IMR-90 (cell line): ENCODE results near the gene SHOX. TPM values are rescaled to one million over a fixed set of nuclear protein-coding genes. Genes with fewer than 3 reads are reported as not detected.

ENCODE experiments used
- ATAC-seq: fragments of 200-7000 bp; cut with Tn5 transposase; 2 replicates; pipeline ENCODE4 v1.9.1; 2020; ENCODE audit warnings: low read depth, mild to moderate bottlenecking, moderate library complexity
- BruUV-seq: library from RNA; stranded (reverse); fragments of 400-500 nt; replicated peaks from 2 replicates; lab custom pipeline; 2021; lab: Mats Ljungman, UMichigan
- CTCF ChIA-PET: fragments of 300-600 bp; formaldehyde crosslinking; extraction: SDS; loops from one replicate; lab custom pipeline; 2021; ENCODE audit warnings: antibody characterized with exemption; lab: Yijun Ruan, JAX
- POLR2A ChIA-PET: fragments of 300-600 bp; sonication (Branson Sonifier 250); formaldehyde crosslinking; loops from one replicate; lab custom pipeline; 2022; ENCODE audit warnings: antibody characterized with exemption; ENCODE audit not compliant: unreplicated experiment; lab: Charles Lee
- DNase-seq: peaks from one replicate; pipeline ENCODE4 v3.0.0; 2013
- H2AFZ ChIP-seq: replicated peaks from 2 replicates; pipeline ENCODE3; 2013; ENCODE audit warnings: low read length, mild to moderate bottlenecking; ENCODE audit not compliant: poor library complexity
- H2AK5ac ChIP-seq: 2 replicates; pipeline ENCODE4 v1.6.1; 2013; ENCODE audit warnings: low read depth, low read length, inconsistent platforms
- H2AK9ac ChIP-seq: replicated peaks from 2 replicates; pipeline ENCODE3; 2013; ENCODE audit warnings: mild to moderate bottlenecking, low read depth, low read length, moderate library complexity; ENCODE audit not compliant: poor library complexity
- H2BK120ac ChIP-seq: 2 replicates; pipeline ENCODE4 v1.6.1; 2013; ENCODE audit warnings: low read depth, low read length, inconsistent platforms
- H2BK15ac ChIP-seq: 3 replicates; pipeline ENCODE4 v1.6.1; 2013; ENCODE audit warnings: low read depth, low read length, inconsistent platforms
- H2BK20ac ChIP-seq: 2 replicates; pipeline ENCODE4 v1.6.1; 2013; ENCODE audit warnings: low read depth, mild to moderate bottlenecking, inconsistent platforms, low read length, moderate library complexity
- H2BK5ac ChIP-seq: 2 replicates; pipeline ENCODE4 v1.6.1; 2013; ENCODE audit warnings: mild to moderate bottlenecking, low read depth, low read length, inconsistent platforms; ENCODE audit not compliant: poor library complexity, severe bottlenecking
- H3K14ac ChIP-seq: replicated peaks from 2 replicates; pipeline ENCODE4 v1.6.1; 2013; ENCODE audit warnings: low read depth, low read length, inconsistent platforms
- H3K18ac ChIP-seq: 2 replicates; pipeline ENCODE4 v1.6.1; 2013; ENCODE audit warnings: low read depth, low read length, control low read depth
- H3K23ac ChIP-seq: 2 replicates; pipeline ENCODE4 v1.6.1; 2013; ENCODE audit warnings: low read depth, low read length, inconsistent platforms
- H3K27ac ChIP-seq: 2 replicates; pipeline ENCODE4 v1.5.1; 2013; ENCODE audit warnings: mild to moderate bottlenecking, control low read depth, low read length; ENCODE audit not compliant: insufficient read depth
- H3K27me3 ChIP-seq: 2 replicates; pipeline ENCODE4 v1.6.1; 2013; ENCODE audit warnings: low read length; ENCODE audit not compliant: control insufficient read depth, insufficient read depth
- H3K36me3 ChIP-seq: 2 replicates; pipeline ENCODE4 v1.6.1; 2013; ENCODE audit warnings: low read length, mixed read lengths; ENCODE audit not compliant: control insufficient read depth, insufficient read depth
- H3K4ac ChIP-seq: 2 replicates; pipeline ENCODE4 v1.6.1; 2013; ENCODE audit warnings: low read depth, low read length, inconsistent platforms
- H3K4me1 ChIP-seq: 2 replicates; pipeline ENCODE4 v1.6.1; 2013; ENCODE audit warnings: low read length, mixed read lengths; ENCODE audit not compliant: control insufficient read depth, insufficient read depth
- H3K4me2 ChIP-seq: 2 replicates; pipeline ENCODE4 v1.6.1; 2013; ENCODE audit warnings: low read depth, mild to moderate bottlenecking, control low read depth, low read length, moderate library complexity
- H3K4me3 ChIP-seq: 2 replicates; pipeline ENCODE4 v1.5.1; 2013; ENCODE audit warnings: low read depth, mild to moderate bottlenecking, control low read depth, low read length, moderate library complexity; ENCODE audit not compliant: insufficient read depth
- H3K56ac ChIP-seq: 2 replicates; pipeline ENCODE4 v1.6.1; 2013; ENCODE audit warnings: low read length, inconsistent platforms; ENCODE audit not compliant: insufficient read depth; ENCODE audit errors: extremely low read depth
- H3K79me1 ChIP-seq, 2 experiments: 2 replicates each; pipeline ENCODE4 v1.6.1; 2013; ENCODE audit warnings: low read length in 2 of 2, inconsistent platforms in 1 of 2, low read depth in 1 of 2
- H3K9ac ChIP-seq: 2 replicates; pipeline ENCODE4 v1.6.1; 2013; ENCODE audit warnings: low read depth, low read length, control low read depth
- H3K9me1 ChIP-seq: 2 replicates; pipeline ENCODE4 v1.6.1; 2013; ENCODE audit warnings: low read length, inconsistent platforms; ENCODE audit not compliant: insufficient read depth
- H3K9me3 ChIP-seq: 2 replicates; pipeline ENCODE4 v1.6.1; 2013; ENCODE audit warnings: low read length; ENCODE audit not compliant: control insufficient read depth, insufficient read depth
- H4K20me1 ChIP-seq: 2 replicates; pipeline ENCODE4 v1.6.1; 2013; ENCODE audit warnings: low read length, inconsistent platforms; ENCODE audit not compliant: insufficient read depth
- H4K5ac ChIP-seq: 2 replicates; pipeline ENCODE4 v1.6.1; 2013; ENCODE audit warnings: mild to moderate bottlenecking, low read depth, low read length, control low read depth
- H4K8ac ChIP-seq, 2 experiments: 2 replicates each; pipeline ENCODE4 v1.6.1; 2013; ENCODE audit warnings: low read depth in 2 of 2, low read length in 2 of 2, control low read depth in 1 of 2, inconsistent platforms in 1 of 2
- H4K91ac ChIP-seq: 2 replicates; pipeline ENCODE4 v1.6.1; 2013; ENCODE audit warnings: low read depth, low read length, inconsistent platforms; ENCODE audit not compliant: insufficient read depth
- CEBPB ChIP-seq: IDR thresholded peaks from 2 replicates; pipeline ENCODE4 v1.6.1; 2012; ENCODE audit warnings: low read depth, low read length, improper control_type of control experiment
- CTCF ChIP-seq: conservative IDR thresholded peaks from 2 replicates; pipeline ENCODE4 v1.5.1; 2012; ENCODE audit warnings: mild to moderate bottlenecking, low read depth, low read length, improper control_type of control experiment
- FOS ChIP-seq: fragments of 150-350 bp; IDR thresholded peaks from 2 replicates; pipeline ENCODE4 v1.6.1; 2016; ENCODE audit warnings: low read depth, low read length
- MAFK ChIP-seq: IDR thresholded peaks from 2 replicates; pipeline ENCODE4 v1.6.1; 2012; ENCODE audit warnings: low read depth, low read length, improper control_type of control experiment
- MAZ ChIP-seq: IDR thresholded peaks from 2 replicates; pipeline ENCODE4 v1.6.1; 2012; ENCODE audit warnings: low read depth, mild to moderate bottlenecking, low read length, improper control_type of control experiment, moderate library complexity, borderline replicate concordance
- NFE2L2 ChIP-seq: fragments of 150-350 bp; IDR thresholded peaks from 2 replicates; pipeline ENCODE4 v1.6.1; 2016; ENCODE audit warnings: low read depth, mild to moderate bottlenecking, low read length
- POLR2A ChIP-seq: IDR thresholded peaks from 2 replicates; pipeline ENCODE4 v1.6.1; 2012; ENCODE audit warnings: mild to moderate bottlenecking, low read depth, low read length
- RAD21 ChIP-seq: IDR thresholded peaks from 2 replicates; pipeline ENCODE4 v1.6.1; 2012; ENCODE audit warnings: low read length, improper control_type of control experiment
- RFX5 ChIP-seq: IDR thresholded peaks from 2 replicates; pipeline ENCODE4 v1.8.0; 2012; ENCODE audit warnings: low read depth, mild to moderate bottlenecking, low read length, moderate library complexity
- SMC3 ChIP-seq: fragments of 150-350 bp; IDR thresholded peaks from 2 replicates; pipeline ENCODE4 v1.6.1; 2016; ENCODE audit warnings: low read depth, mild to moderate bottlenecking, antibody characterized with exemption, low read length, moderate library complexity
- USF2 ChIP-seq: fragments of 150-350 bp; IDR thresholded peaks from 2 replicates; pipeline ENCODE4 v1.6.1; 2017; ENCODE audit warnings: mild to moderate bottlenecking, antibody characterized with exemption, low read length, low read depth
- WGBS, 2 experiments: methylation state at CpG; one replicate each; pipeline versions ENCODE4 v1.1.5 to v1.1.7; 2013; ENCODE audit warnings: missing lambda C conversion rate in 2 of 2; ENCODE audit not compliant: insufficient read length in 1 of 2; ENCODE audit errors: extremely low coverage in 2 of 2; 5-methylcytosine and 5-hydroxymethylcytosine counted together
- dilution Hi-C: fragments of 300-500 bp; cut with HindIII; formaldehyde crosslinking; loops from one replicate; pipeline ENCODE4 v1.14.3; 2018; ENCODE audit warnings: low sequenced_read_pairs; ENCODE audit not compliant: unreplicated experiment
- in situ Hi-C: fragments of 300-500 bp; cut with MboI; formaldehyde crosslinking; loops from 3 replicates; pipeline ENCODE4 v1.14.3; 2019; ENCODE audit warnings: low sequenced_read_pairs, inconsistent platforms, mixed read lengths
- intact Hi-C: fragments of 100-400 bp; cut with micrococcal nuclease; formaldehyde crosslinking; loops from 2 replicates; pipeline ENCODE4 v1.10.0; 2022
- polyA plus RNA-seq, 3 experiments: library from polyadenylated mRNA; depleted of rRNA; stranded (reverse); fragments of >200 nt; gene quantifications; 2 replicates each; pipeline ENCODE4 v1.2.3, GENCODE V29; 2012; ENCODE audit warnings: low replicate concordance in 1 of 3
- total RNA-seq: library from RNA; depleted of rRNA; stranded (reverse); fragments of >200 nt; gene quantifications from 2 replicates; pipeline ENCODE4 v1.2.3, GENCODE V29; 2012
- TF ChIP-seq, protein P1 (sequence below): fragments of 150-350 bp; IDR thresholded peaks from 2 replicates; pipeline ENCODE4 v1.6.1; 2016; ENCODE audit warnings: low read depth, mild to moderate bottlenecking, low read length, moderate library complexity, borderline replicate concordance

SHOX gene
- total and polyA plus RNA-seq, 2 of the 4 experiments (the other 2 are of a cell fraction): not detected

- TF ChIP-seq, protein P1, sequence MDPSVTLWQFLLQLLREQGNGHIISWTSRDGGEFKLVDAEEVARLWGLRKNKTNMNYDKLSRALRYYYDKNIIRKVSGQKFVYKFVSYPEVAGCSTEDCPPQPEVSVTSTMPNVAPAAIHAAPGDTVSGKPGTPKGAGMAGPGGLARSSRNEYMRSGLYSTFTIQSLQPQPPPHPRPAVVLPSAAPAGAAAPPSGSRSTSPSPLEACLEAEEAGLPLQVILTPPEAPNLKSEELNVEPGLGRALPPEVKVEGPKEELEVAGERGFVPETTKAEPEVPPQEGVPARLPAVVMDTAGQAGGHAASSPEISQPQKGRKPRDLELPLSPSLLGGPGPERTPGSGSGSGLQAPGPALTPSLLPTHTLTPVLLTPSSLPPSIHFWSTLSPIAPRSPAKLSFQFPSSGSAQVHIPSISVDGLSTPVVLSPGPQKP: no peak
- TF ChIP-seq MAZ (no peak), POLR2A (no peak)
Measured at GRCh38 chrX:670645-671044, 40.1 kb downstream of the SHOX start (continued).

GRCh38 chrX:672931-673330 lies 42.3 kb downstream of the SHOX start:
- Histone ChIP-seq H4K8ac (no peak overlapping the region), H3K27me3 (no peaks in the 10 kb centered on the region), H3K23ac (no peak overlapping the region), H3K36me3 (no peaks in the 10 kb centered on the region), H3K27ac (no peak overlapping the region), H3K4me3 (no peak overlapping the region), H4K5ac (no peak overlapping the region), H2BK15ac (no peak overlapping the region), H4K91ac (no peak overlapping the region), H2AK5ac (no peak overlapping the region), H3K79me1 (no peaks in the 10 kb centered on the region), H2AK9ac (no peak overlapping the region), H2AFZ (no peak overlapping the region), H3K9ac (no peak overlapping the region), H3K9me1 (no peaks in the 10 kb centered on the region), H3K4me1 (no peaks in the 10 kb centered on the region), H3K9me3 (peaks cover 29% of the 10 kb centered on the region), H3K56ac (no peak overlapping the region), H3K4me2 (no peak overlapping the region), H2BK5ac (no peak overlapping the region), H3K14ac (no peak overlapping the region), H3K18ac (no peak overlapping the region), H2BK20ac (no peak overlapping the region), H4K20me1 (no peaks in the 10 kb centered on the region), H3K4ac (no peak overlapping the region), H2BK120ac (no peak overlapping the region)
- no peak for ATAC-seq
- no CpG with 5 or more reads among the region's 7 CpGs for WGBS, 2 experiments
- in situ Hi-C loops (no loop called here), intact Hi-C loops (no loop called here), dilution Hi-C loops (no loop called here)
- CTCF ChIA-PET: no interaction called here
- DNase-seq: no peak
- POLR2A ChIA-PET: no interaction called here
- no TSS peak for BruUV-seq
- no peak for TF ChIP-seq MAFK
- TF ChIP-seq POLR2A: no peak
- TF ChIP-seq CTCF: no peak
- no peak for TF ChIP-seq CEBPB
- no peak for TF ChIP-seq RFX5
- no peak for TF ChIP-seq FOS
- TF ChIP-seq USF2: no peak
- no peak for TF ChIP-seq NFE2L2
- no peak for TF ChIP-seq SMC3
- TF ChIP-seq MAZ: no peak
- TF ChIP-seq RAD21: no peak
